ENCODE results near the gene CEBPG.

The CEBPG gene

GRCh38 chr19:33396701-33397535, 23.4 kb downstream of the CEBPG start:
- no peak for DNase-seq

GRCh38 chr19:33397536-33398360, 24.2 kb downstream of the CEBPG start:
- DNase-seq: no peak

- no peak for DNase-seq
Observed at GRCh38 chr19:33398361-33399060, 25.0 kb downstream of the CEBPG start.

- no peak for DNase-seq
Observed at GRCh38 chr19:33399081-33399744, 25.7 kb downstream of the CEBPG start.

- DNase-seq: no peak
Observed at GRCh38 chr19:33399745-33400681, 26.5 kb downstream of the CEBPG start.

- no peak for DNase-seq
Observed at GRCh38 chr19:33400856-33401682, 27.6 kb downstream of the CEBPG start.

- DNase-seq: no peak
Observed at GRCh38 chr19:33401683-33402420, 28.3 kb downstream of the CEBPG start.

GRCh38 chr19:33402421-33403220, 29.1 kb downstream of the CEBPG start:
- peak; percentile 57 to 73 for DNase-seq

GRCh38 chr19:33403221-33403972, 29.9 kb downstream of the CEBPG start:
- no peak for DNase-seq

- DNase-seq: no peak
Observed at GRCh38 chr19:33403973-33404304, 30.4 kb downstream of the CEBPG start.

- no peak for DNase-seq
Observed at GRCh38 chr19:33404506-33405253, 31.2 kb downstream of the CEBPG start.

GRCh38 chr19:33405254-33405552, 31.7 kb downstream of the CEBPG start:
- DNase-seq: no peak

- DNase-seq: no peak
Observed at GRCh38 chr19:33405553-33406461, 32.3 kb downstream of the CEBPG start.

GRCh38 chr19:33406521-33407139, 33.1 kb downstream of the CEBPG start:
- DNase-seq: peak in 1 of 2 experiments; percentile 67

GRCh38 chr19:33407140-33407551, 33.6 kb downstream of the CEBPG start:
- no peak for DNase-seq

GRCh38 chr19:33407716-33408115, 34.2 kb downstream of the CEBPG start:
- DNase-seq: no peak

All from NCI-H524 (cell line).